ENCODE results near the gene XRN2. TPM values are rescaled to one million over a fixed set of nuclear protein-coding genes. Genes with fewer than 3 reads are reported as not detected.

Gene XRN2
- total RNA-seq, 2 donors from 2014 or later = 41.0 to 45.9 TPM

DNA sequence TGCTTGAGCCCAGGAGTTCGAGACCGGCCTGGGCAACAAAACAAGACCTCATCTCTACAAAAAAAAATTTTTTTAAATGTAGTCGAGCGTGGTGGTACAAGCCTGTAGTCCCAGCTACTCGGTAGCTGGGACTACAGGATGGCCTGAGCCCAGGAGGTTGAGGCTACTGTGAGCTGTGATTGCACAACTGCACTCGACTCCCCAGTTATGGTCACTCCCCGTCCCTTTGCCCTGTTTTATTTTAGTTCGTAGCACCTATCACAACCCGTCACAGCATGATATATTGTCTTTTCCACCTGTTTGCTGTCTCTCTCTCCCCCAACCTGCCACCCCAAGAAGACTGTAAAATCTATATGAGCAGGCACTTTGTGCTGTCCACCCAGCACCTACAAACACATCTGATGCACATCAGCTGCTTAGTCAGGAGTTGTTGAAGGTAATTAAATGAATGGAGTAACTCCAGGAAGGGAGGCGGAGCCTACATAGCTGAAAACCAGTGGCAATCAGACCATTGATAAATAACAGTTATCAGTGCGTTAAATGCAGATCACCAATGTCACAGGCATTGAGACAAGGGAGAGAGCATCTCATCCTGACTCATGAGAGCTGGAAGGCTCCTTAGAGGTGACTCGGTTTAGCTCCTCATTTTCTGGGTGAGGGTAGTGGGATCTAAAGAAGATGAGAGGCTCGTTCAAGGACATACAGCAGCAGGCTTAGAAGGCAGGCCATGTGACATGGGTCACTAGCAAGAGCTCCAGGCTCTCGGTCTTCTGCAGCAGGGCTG lies 14.4 kb upstream of the XRN2 start:
- intact Hi-C loops (cut with DNase I) = no loop called here
- DNase-seq (ENCODE audit: low spot score) = no peak

DNA sequence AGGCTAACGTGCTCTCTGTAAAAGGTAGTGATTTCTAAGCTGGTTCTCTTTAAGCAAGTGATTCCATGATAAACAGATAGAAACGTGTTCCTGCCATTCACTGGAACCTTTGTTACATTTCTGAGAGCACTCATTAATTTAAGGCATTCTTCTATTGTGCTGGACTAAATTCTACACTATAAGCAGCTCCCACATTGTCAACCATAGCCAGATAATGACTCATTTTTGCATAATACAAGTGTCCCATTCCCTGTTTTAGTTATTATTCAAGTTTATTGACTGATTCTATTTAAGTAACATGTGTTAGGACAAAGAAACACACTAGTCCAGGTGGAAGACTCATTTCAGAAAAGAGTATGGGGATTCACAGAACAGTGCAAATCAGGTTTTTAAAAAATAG lies 13.5 kb upstream of the XRN2 start:
- no peak for DNase-seq (ENCODE audit: low spot score)
- intact Hi-C loops (cut with DNase I) = no loop called here

DNA sequence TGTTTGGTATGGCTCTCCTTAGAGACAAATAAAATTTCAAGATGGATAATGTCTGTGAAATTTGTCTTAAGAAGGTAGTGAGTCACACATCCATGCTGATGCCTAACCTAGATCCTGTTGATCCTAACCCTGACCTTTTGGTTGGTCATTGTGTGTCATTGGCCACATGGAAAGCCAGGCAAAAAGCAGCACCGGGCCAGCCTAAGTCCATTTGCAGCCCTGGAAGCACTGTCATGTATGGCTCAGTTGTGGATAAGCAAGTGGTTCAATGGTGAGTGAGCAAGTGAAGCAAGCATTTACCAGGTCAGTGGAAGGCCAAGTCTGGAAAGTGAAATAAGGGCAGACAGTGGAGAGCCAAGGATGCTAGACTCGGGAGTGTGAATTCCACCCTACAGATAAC lies 12.1 kb upstream of the XRN2 start:
- intact Hi-C loops (cut with DNase I) = no loop called here
- DNase-seq (ENCODE audit: low spot score) = no peak

DNA sequence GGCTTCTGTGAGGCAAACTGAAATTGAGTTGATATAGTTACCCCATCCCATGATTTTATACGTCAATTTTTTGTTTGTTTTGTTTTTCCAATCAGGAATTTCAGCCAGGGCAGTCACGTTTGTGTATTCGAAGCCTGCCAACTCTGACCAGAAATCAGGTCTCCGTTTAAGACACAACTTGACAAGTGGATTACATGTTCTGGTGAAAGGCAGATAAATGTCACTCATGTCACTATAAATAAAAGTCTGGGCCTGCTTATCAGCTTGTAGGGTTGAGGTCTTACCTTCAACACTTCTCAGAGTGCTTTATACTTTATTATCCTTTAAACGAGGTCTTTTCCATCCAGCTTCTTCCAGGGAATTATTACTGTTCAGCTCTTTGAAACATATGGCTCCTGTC lies 8.4 kb upstream of the XRN2 start:
- DNase-seq (ENCODE audit: low spot score) = no peak
- intact Hi-C loops (cut with DNase I) = no loop called here

DNA sequence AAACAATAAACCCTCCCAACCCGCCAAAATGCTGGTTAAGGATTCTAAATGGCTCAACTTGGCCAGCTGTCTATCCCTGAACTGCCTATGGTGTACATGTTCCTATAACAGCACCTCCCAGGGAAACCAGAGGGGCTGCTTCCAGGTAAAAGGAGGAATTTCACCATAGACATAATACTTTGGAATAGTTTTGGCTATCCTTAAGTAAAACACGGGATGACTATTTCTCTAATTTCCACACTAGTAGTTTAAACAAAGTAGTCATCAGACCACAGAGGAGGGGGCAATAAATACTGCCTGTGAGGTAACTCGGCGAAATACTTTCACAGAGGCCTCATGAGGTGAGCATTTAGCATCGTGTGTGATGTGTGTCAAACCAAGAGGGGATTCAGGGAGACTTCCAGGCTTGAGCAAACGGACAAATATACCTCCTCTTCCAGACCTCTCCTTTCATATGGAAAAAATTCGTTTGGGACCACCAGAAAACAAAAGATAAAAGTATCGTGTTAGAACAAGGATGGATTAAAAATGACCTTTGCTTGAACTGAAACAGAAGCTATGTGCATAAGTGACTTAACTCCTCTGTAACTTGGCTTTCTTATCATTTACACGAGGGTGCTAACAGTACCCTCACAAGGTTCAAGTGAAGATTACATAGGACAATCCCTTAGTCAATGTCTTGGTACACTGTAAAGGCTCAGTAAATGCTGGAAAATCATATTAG lies 1.0 kb upstream of the XRN2 start:
- intact Hi-C loops (cut with DNase I) = no loop called here

DNA sequence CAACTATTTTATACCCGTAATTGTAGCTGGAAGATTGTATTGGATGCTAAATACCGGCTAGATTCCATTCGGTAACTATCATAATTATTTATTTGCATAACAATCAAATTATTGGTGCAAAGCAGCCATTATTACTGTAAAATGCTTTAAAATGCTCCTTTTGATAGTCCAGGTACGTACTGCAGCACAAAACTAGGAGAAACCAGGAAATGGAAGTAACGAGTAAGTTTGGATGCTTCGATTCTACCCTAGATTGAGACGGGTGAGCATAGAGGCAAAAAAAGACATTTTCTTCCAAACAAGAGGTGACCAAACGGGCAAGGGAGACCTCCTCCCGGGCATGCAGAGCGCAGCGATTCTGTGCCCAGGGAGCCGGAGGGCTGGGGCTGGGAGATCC lies 469 bp upstream of the XRN2 start:
- no peak for DNase-seq (ENCODE audit: low spot score)
- intact Hi-C loops (cut with DNase I) = no loop called here

More for the DNA sequence above, 1.0 kb upstream of the XRN2 start:
- no peak for DNase-seq (ENCODE audit: low spot score)

DNA sequence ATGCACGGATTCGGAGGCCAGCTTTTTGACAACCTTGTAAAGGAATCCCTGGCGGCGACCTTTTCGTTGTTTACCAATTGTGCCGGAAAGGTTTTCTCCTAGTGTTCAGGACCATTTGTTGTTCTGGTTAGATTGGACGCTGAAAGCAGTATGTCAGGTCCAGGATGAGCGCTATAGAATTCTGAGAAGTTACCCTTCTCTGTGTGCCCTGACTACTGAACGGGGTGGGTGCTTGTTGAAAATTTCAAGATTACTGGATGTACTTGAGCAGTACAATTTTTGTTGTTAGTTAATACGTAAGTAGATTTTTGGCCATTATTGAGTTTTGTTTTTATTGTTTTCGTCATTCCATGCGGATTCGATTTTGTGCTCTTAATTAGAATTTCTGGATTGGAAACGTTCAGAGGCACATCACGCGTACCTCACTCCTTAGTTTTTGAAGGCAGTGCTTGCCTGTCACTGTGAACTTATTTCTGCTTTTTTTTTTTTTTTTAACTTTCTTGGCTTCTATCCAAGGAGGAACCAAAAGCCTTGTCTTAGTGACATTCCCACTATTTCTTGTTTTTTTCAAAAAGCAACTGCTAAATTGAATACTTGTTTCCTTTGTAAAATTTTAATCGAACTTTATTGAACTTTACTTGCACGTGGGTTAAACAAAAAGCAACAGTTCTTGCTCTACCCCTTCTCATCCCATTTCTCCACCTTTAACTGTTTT lies 898 bp downstream of the XRN2 start:
- intact Hi-C loops (cut with DNase I) = no loop called here
- DNase-seq (ENCODE audit: low spot score) = no peak

DNA sequence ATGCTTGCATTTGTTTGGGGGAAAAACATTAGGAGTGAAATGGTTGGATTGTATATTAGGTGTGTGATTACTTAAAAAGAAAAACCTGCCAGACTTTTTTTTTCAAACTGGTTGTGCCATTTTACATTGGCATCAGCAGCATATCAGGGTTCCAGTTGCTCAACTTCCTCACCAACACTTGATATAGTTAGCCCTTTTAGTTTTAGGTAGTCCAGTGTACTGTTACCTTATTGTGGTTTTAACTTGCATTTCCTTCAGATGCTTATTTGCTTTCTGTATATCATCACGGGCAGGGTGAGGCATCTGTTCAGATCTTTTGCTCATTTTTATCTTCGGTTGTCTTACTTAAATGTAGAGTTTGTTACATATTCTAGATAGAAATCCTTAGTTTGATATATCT lies 5.2 kb downstream of the XRN2 start:
- intact Hi-C loops (cut with DNase I) = no loop called here
- no peak for DNase-seq (ENCODE audit: low spot score)

DNA sequence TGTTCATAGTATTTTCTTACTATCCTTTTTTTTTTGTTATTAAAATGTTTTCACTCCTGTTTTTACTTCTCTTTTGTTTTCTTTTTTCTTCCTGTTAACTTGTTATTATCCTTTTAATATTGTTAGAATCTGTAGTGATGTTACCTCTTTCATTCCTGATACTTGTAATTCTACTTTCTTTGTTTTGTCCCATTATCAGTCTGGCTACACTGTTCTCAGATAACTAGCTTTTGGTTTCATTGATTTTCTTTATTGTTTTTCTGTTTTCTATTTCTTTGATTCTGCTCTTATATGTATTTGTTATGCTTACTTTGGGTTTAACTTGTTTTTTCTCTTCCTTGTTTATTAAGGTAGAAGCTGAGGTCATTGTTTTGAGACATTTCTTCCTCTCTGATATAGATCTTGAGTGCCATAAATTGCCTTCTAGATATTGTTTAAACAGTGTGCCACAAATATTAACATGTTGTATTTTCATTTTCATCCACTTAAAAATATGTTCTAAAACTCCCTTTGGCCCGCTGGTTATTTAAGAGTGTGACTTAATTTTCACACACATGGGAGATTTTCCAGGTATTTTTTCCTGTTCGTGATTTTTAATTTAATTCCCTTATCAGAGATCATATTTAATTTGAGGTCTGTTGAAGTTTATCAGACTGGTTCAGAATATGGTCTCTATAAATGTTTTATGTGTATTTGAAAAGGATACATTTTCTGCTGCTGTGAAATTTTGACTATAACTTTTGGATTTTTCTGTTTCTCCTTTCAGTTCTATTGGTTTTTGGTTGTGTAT lies 6.7 kb downstream of the XRN2 start:
- DNase-seq (ENCODE audit: low spot score) = no peak
- intact Hi-C loops (cut with DNase I) = no loop called here

DNA sequence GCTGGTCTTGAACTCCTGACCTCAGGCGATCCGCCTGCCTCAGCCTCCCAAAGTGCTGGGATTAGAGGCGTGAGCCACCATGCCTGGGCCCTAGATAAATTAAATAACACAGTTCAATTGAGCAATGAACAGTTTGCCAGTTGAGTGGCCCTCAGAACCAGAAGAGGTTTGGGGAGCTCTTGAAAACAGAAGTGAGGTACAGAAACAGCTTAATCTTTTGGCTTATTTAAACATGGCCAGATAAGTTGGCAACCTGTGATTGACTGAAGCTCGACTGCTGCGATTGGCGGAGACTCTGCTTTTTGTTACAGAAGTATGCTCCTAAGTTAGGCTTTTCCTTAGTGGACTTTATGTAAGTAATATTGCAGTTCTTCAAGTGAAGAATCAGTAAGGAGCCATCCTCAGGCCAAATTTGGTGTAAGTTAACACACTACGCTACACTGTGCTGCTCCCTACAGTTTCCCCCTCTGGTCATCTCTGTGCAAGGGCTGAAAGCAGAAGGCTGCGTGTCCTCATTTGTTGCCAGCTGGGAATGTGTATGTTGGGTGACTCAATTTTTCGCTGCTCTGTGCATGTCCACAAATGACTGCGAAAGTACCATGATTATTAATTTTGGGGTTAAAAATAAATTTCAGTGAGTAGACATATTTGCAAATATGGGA lies 9.8 kb downstream of the XRN2 start:
- DNase-seq (ENCODE audit: low spot score) = no peak
- intact Hi-C loops (cut with DNase I) = no loop called here

DNA sequence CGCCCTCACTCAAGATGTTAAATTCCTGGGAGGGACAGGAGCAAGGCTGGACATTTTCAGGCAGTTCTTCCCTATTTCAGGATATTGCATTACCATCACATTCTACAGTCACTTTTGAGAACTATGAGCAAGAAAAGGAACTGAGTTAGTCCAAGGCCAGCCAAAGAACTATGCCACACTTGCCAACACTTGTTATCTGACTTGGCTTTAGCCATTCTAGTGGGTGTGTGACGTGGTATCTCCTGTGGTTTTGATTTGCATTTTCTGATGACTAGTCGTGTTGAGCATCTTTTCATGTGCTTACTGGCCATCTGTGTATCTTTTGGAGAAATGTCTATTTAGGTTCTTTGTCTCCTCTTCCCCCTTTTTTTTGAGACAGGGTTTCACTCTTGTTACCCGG lies 12.0 kb downstream of the XRN2 start:
- no peak for DNase-seq (ENCODE audit: low spot score)

DNA sequence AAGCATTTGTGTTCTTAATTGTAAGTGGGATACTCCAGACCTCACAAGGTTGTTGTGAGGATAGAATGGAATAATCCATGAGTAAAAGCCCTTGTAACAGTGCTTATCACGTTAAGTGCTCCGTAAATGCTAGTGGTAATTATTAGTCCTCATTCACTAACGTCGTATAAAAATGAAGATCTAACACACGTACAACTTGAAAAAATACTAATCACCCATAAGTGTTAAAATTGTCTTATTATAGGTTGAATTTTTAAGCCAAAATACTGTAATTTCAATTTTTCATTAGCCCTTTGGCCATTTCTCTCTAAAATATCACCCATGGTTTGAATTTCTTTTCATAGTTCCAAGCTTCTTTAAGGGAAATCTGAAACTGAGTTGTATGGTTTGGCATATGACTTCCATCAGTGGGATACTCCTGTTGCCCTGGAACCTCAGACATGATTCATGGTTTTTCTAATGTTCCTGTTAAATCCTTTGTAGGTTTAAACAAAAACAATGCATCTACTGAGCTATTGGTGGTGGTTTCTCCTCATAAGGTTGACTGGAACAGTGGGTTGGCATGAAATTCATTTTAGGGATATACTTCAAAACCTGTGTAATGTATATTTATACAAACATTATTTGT lies 19.1 kb downstream of the XRN2 start:
- intact Hi-C loops (cut with DNase I) = no loop called here
- no peak for DNase-seq (ENCODE audit: low spot score)

More for the DNA sequence above, 12.0 kb downstream of the XRN2 start:
- intact Hi-C loops (cut with DNase I) = no loop called here

DNA sequence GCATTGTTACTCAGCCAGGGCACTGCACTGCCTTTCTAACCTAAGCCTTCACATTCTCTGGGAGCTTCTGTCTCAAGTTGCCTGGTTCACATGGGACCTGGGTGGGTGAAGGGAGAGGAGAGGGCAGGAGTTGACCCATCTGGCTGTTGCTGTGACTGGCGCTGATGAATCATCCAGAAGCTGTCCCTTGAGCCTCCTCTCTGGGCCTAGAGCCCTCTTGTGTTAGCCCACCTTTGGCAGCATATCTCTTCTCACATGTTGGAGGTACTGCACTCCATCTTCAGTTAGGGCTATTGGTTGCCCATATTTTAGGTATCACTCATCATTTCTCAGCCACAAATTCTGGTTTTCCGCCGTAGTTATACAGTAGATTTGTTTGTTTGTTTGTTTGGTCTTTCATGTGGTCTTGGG lies 19.8 kb downstream of the XRN2 start:
- intact Hi-C loops (cut with DNase I) = no loop called here
- no peak for DNase-seq (ENCODE audit: low spot score)

DNA sequence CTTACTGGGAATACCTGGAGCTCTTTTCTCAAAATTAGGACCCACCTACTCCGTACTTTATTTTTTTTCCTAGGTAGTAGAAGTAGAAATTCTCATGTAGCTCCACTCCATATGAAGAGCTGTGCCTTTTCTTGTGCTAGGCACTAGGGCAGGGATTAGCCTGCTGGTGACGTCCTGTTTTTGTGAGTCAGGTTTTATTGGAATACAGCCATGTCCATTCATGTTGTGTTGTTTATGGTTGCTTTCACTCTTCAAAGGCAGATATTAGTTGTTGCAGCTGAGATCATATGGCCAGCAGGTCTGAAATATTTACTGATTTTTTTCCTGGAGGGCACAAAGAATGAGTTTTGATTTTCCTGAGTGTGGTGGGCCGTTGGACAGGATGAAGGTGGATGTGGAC lies 20.5 kb downstream of the XRN2 start:
- intact Hi-C loops (cut with DNase I) = no loop called here

DNA sequence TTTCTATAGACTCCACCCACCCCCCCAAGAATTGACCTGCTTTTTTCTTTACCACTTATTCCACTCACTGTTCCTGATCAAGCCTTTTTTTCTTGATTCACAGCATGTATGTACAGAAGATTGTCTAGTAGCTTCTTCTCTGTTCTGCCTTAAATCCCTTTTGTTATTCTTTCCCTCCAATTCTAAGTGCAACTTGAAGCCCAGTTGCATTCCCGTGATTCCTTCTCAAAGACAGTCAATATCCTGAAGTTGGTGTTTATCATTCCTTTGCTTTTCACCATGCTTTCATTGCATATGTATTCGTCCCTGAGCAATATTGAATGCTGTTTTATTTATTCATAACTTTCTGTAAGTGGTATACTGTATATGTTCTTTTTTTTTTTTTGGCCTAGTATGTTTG lies 21.0 kb downstream of the XRN2 start:
- intact Hi-C loops (cut with DNase I) = no loop called here
- no peak for DNase-seq (ENCODE audit: low spot score)

More for the DNA sequence above, 20.5 kb downstream of the XRN2 start:
- DNase-seq (ENCODE audit: low spot score) = no peak

DNA sequence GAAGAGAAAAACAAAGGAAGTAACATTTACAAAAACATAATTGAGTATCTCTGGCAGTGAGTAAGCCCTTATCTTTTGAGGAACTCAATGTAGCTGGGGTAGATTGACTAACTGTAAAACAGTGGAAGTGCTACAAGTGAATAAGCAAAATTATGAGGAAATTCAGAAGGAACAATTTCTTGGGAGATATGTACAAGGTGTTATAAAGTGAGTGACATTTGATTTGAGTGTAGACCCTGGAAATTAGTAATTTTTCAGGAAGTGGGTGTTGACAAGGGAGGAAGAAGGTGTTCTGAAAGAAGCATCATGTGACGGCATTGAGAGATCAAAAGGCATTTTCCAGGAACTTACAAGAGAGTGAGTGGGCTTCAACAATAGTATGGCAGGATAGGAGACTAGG lies 22.2 kb downstream of the XRN2 start:
- intact Hi-C loops (cut with DNase I) = no loop called here
- no peak for DNase-seq (ENCODE audit: low spot score)

DNA sequence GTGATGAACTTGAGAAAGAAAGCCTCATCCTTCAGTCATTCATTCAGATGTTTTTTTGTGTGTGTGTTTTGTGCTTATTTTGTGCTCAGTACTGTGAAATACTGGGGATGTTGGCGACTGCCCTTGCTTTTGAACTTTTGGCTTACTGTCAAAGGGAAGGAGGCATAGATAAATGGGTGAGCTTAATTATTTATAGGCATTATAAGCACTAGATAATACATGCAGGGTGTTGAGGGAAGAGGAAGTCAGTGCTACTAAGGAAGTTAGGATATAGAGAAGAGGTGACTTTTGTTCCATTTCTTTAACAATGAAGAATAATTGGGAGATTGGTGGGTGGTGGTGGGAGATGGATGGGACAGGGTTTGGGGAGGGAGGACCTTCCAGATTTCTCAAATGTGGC lies 23.6 kb downstream of the XRN2 start:
- intact Hi-C loops (cut with DNase I) = no loop called here
- DNase-seq (ENCODE audit: low spot score) = no peak

DNA sequence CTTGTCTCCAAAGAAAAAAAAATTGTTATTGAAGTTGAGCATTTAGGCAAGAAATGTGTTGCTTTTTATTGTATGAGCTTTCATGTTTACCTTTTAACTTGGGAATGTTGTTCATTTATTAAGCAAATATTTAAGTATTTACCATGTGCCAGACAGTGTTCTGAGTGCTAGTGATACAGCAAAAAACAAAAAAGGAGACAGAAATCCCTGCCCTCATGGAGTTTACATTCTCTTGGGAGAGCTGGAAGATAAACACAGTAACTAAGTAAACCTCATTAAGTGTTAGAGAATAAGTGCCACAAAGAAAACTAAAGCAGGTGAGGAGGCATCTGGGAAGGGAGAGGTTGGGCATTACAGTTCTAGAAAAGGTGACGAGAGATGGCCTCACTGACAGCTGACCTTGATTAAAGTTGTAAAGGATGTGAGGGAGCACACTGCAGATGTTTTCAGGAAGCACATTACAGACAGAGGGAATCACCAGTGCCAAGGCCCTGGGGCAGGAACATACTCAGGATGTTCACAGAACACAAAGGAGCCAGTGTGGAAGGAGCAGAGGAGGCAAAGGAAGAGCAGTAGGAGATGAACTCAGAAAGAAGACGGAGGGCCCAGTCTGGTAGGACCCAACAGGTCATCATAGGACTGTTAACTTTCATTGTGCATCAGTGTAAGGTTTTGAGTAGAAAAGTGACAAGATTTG lies 33.5 kb downstream of the XRN2 start:
- DNase-seq (ENCODE audit: low spot score) = no peak
- intact Hi-C loops (cut with DNase I) = no loop called here

Data from posterior vena cava (tissue), 2 donors.